HCT116 (cell line): Measurements from ENCODE around the gene GPR3. TPM values are rescaled to one million over a fixed set of nuclear protein-coding genes. Genes with fewer than 3 reads are reported as not detected.

Source experiments
- ATAC-seq: fragments of 200-7000 bp; cut with Tn5 transposase; 2 replicates; pipeline ENCODE4 v1.9.1; 2020; ENCODE audit warnings: mild to moderate bottlenecking, moderate library complexity
- BruUV-seq: library from RNA; stranded (reverse); fragments of 400-500 nt; replicated peaks from 2 replicates; lab custom pipeline; 2021; lab: Mats Ljungman, UMichigan
- CTCF ChIA-PET: fragments of 300-600 bp; sonication (Branson Sonifier 250); formaldehyde crosslinking; loops from one replicate; lab custom pipeline; 2021; ENCODE audit warnings: antibody characterized with exemption; lab: Charles Lee
- POLR2A ChIA-PET: fragments of 300-600, 350-600 bp; sonication (Branson Sonifier 250); formaldehyde crosslinking; loops from one replicate; lab custom pipeline; 2021; ENCODE audit warnings: antibody characterized with exemption; lab: Charles Lee
- RAD21 ChIA-PET, 2 experiments: fragments of 300-600 bp; sonication (Branson Sonifier 250); formaldehyde crosslinking; loops; one replicate each; lab custom pipeline; 2023; ENCODE audit warnings: low total read pairs in 2 of 2; ENCODE audit not compliant: uncharacterized antibody in 2 of 2, unreplicated experiment in 2 of 2, low non-redundant PET in 1 of 2; lab: Charles Lee
- DNase-seq: peaks from one replicate; pipeline ENCODE4 v3.0.0-alpha.2; 2010; ENCODE audit warnings: low read depth, low spot score
- H2AFZ ChIP-seq: fragments of 200-600 bp; shearing (Covaris generic), sonication (generic); 2 replicates; pipeline ENCODE4 v1.6.1; 2017; ENCODE audit warnings: low read depth, mixed run types, mixed read lengths, antibody characterized with exemption, low read length; ENCODE audit not compliant: poor library complexity, severe bottlenecking
- H3K27ac ChIP-seq: 2 replicates; pipeline ENCODE4 v1.5.1; 2012; ENCODE audit warnings: low read depth, low read length
- H3K27me3 ChIP-seq: fragments of 200-600 bp; sonication (generic); 2 replicates; pipeline ENCODE4 v1.6.1; 2016; ENCODE audit warnings: mixed run types, low read length, mixed read lengths; ENCODE audit not compliant: insufficient read depth
- H3K36me3 ChIP-seq, 2 experiments: fragments of 200-500 bp in 1 of 2; fragments of 200-600 bp in 1 of 2; sonication (Bioruptor generic) in 1 of 2; sonication (generic) in 1 of 2; 2 replicates each; pipeline versions ENCODE4 v1.5.1 to v1.6.1; 2014 to 2016; ENCODE audit warnings: low read length in 2 of 2, inconsistent platforms in 1 of 2, mixed read lengths in 1 of 2, mixed run types in 1 of 2; ENCODE audit not compliant: insufficient read depth in 2 of 2, control insufficient read depth in 1 of 2
- H3K4me1 ChIP-seq, 2 experiments: fragments of 200-600 bp in 1 of 2; sonication (generic) in 1 of 2; 2 replicates each; pipeline versions ENCODE4 v1.5.1 to v1.6.1; 2012 to 2017; ENCODE audit warnings: low read length in 2 of 2, inconsistent platforms in 1 of 2, mild to moderate bottlenecking in 1 of 2, mixed read lengths in 1 of 2, mixed run types in 1 of 2, moderate library complexity in 1 of 2; ENCODE audit not compliant: insufficient read depth in 2 of 2, control insufficient read depth in 1 of 2
- H3K4me2 ChIP-seq: fragments of 200-600 bp; sonication (generic); 2 replicates; pipeline ENCODE4 v1.6.1; 2017; ENCODE audit warnings: mixed run types, low read length, mixed read lengths
- H3K4me3 ChIP-seq, 2 experiments: fragments of 200-600 bp in 1 of 2; sonication (generic) in 1 of 2; replicated peaks in 1 of 2; 2 replicates each; pipeline ENCODE4 v1.5.1; 2011 to 2016; ENCODE audit warnings: low read length in 2 of 2, control low read depth in 1 of 2, low read depth in 1 of 2, mild to moderate bottlenecking in 1 of 2, mixed read lengths in 1 of 2, mixed run types in 1 of 2
- H3K79me2 ChIP-seq: fragments of 200-600 bp; sonication (generic); 2 replicates; pipeline ENCODE4 v1.6.1; 2017; ENCODE audit warnings: mild to moderate bottlenecking, mixed run types, low read length, moderate library complexity, mixed read lengths; ENCODE audit not compliant: insufficient read depth
- H3K9ac ChIP-seq: fragments of 200-600 bp; sonication (generic); 2 replicates; pipeline ENCODE4 v1.6.1; 2016; ENCODE audit warnings: low read length, mixed read lengths
- H3K9me2 ChIP-seq: fragments of 200-600 bp; sonication (generic), shearing (Covaris generic); 2 replicates; pipeline ENCODE4 v1.6.1; 2017; ENCODE audit warnings: mixed run types, mild to moderate bottlenecking, moderate library complexity; ENCODE audit not compliant: insufficient read depth
- H3K9me3 ChIP-seq, 2 experiments: fragments of 200-500 bp in 1 of 2; fragments of 200-600 bp in 1 of 2; sonication (Bioruptor generic) in 1 of 2; sonication (generic) in 1 of 2; 2 replicates each; pipeline ENCODE4 v1.6.1; 2014 to 2017; ENCODE audit warnings: low read length in 2 of 2, mixed read lengths in 2 of 2, inconsistent platforms in 1 of 2, low read depth in 1 of 2, mild to moderate bottlenecking in 1 of 2, mixed run types in 1 of 2, moderate library complexity in 1 of 2; ENCODE audit not compliant: control insufficient read depth in 1 of 2, insufficient read depth in 1 of 2
- H4K20me1 ChIP-seq: fragments of 200-600 bp; sonication (generic), shearing (Covaris generic); 2 replicates; pipeline ENCODE4 v1.6.1; 2017; ENCODE audit warnings: mixed run types, mild to moderate bottlenecking, moderate library complexity; ENCODE audit not compliant: insufficient read depth
- ATF3 ChIP-seq: IDR thresholded peaks from 2 replicates; pipeline ENCODE4 v1.6.1; 2012
- CBX3 ChIP-seq: IDR thresholded peaks from 2 replicates; pipeline ENCODE4 v1.6.1; 2012; ENCODE audit warnings: low read depth
- CTCF ChIP-seq, 3 experiments: fragments of 200-600 bp in 1 of 3; sonication (generic) in 1 of 3; IDR thresholded peaks in 2 of 3; conservative IDR thresholded peaks in 1 of 3; 2 replicates each; pipeline ENCODE4 v1.5.1; 2012 to 2017; ENCODE audit warnings: low read depth in 2 of 3, low read length in 2 of 3, antibody characterized with exemption in 1 of 3, borderline replicate concordance in 1 of 3, control low read depth in 1 of 3, mild to moderate bottlenecking in 1 of 3, mixed read lengths in 1 of 3, mixed run types in 1 of 3, moderate library complexity in 1 of 3; ENCODE audit not compliant: insufficient read depth in 1 of 3
- EGR1 ChIP-seq: IDR thresholded peaks from 2 replicates; pipeline ENCODE4 v1.6.1; 2012; ENCODE audit warnings: low read depth
- ELF1 ChIP-seq: IDR thresholded peaks from 2 replicates; pipeline ENCODE4 v1.6.1; 2012; ENCODE audit warnings: low read depth, borderline replicate concordance
- EZH2phosphoT487 ChIP-seq: fragments of 200-600 bp; IDR thresholded peaks from 2 replicates; pipeline ENCODE4 v1.6.1; 2018; ENCODE audit warnings: antibody characterized with exemption, borderline replicate concordance
- FOSL1 ChIP-seq: IDR thresholded peaks from 2 replicates; pipeline ENCODE4 v1.6.1; 2012; ENCODE audit warnings: low read depth
- JUND ChIP-seq: IDR thresholded peaks from 2 replicates; pipeline ENCODE4 v1.6.1; 2012
- MAX ChIP-seq: IDR thresholded peaks from 2 replicates; pipeline ENCODE4 v1.6.1; 2012
- POLR2A ChIP-seq: IDR thresholded peaks from 2 replicates; pipeline ENCODE4 v1.7.0; 2011; ENCODE audit warnings: borderline replicate concordance; ENCODE audit not compliant: insufficient read depth, insufficient read length; ENCODE audit errors: extremely low read depth
- RAD21 ChIP-seq: IDR thresholded peaks from 2 replicates; pipeline ENCODE4 v1.6.1; 2012; ENCODE audit warnings: low read depth, mild to moderate bottlenecking
- REST ChIP-seq: IDR thresholded peaks from 2 replicates; pipeline ENCODE4 v1.6.1; 2012; ENCODE audit warnings: low read depth
- SRF ChIP-seq: IDR thresholded peaks from 2 replicates; pipeline ENCODE4 v1.6.1; 2012; ENCODE audit warnings: low read depth
- YY1 ChIP-seq: IDR thresholded peaks from 2 replicates; pipeline ENCODE4 v1.6.1; 2011; ENCODE audit warnings: low read length, low read depth, moderate library complexity, mild to moderate bottlenecking; ENCODE audit not compliant: insufficient replicate concordance; ENCODE audit errors: extremely low read depth
- ZBTB33 ChIP-seq: IDR thresholded peaks from 2 replicates; pipeline ENCODE4 v1.6.1; 2011; ENCODE audit warnings: mild to moderate bottlenecking, low read length, moderate library complexity; ENCODE audit not compliant: insufficient replicate concordance; ENCODE audit errors: extremely low read depth
- ZNF274 ChIP-seq: fragments of 200-500 bp; sonication (Bioruptor generic); IDR thresholded peaks from 2 replicates; pipeline ENCODE4 v1.6.1; 2014; ENCODE audit warnings: mild to moderate bottlenecking, low read depth, low read length, inconsistent platforms
- intact Hi-C: fragments of 100-400 bp; cut with micrococcal nuclease; formaldehyde crosslinking; loops from 2 replicates; pipeline ENCODE4 v1.10.0; 2022
- total RNA-seq: library from RNA; stranded (reverse); gene quantifications from one replicate; pipeline ENCODE4 v1.2.1, GENCODE V29; 2021; ENCODE audit not compliant: unreplicated experiment

Gene GPR3
- total RNA-seq, 1 experiment from 2014 or later, result 2.8 TPM

- no peak for TF ChIP-seq MAX
- TF ChIP-seq ZNF274, result no peak
- no peak for TF ChIP-seq SRF
Observed at GRCh38 chr1:27414091-27414490, 21.7 kb downstream of the GPR3 start (continued).

GRCh38 chr1:27416387-27417111 lies 24.1 kb downstream of the GPR3 start:
- BruUV-seq, result no TSS peak
- ChIA-PET RAD21 (interaction anchor here (0.6 to 1.2 kb wide), 8 partner anchors 14 to 190 kb away, joined by 3 to 4 read pairs (median 3); no protein-coding TSS in a partner anchor), CTCF (interaction anchor here (0.7 to 2.1 kb wide), 12 partner anchors 11 to 246 kb away, joined by 3 to 16 read pairs (median 4); no protein-coding TSS in a partner anchor), POLR2A (no interaction called here)
- Histone ChIP-seq H3K9ac (no peak overlapping the region), H3K36me3 (peaks cover 53 to 56% of the 10 kb centered on the region in 2 experiments; a peak in 3 of 4 replicates), H3K79me2 (peaks cover 18% of the 10 kb centered on the region), H3K4me2 (no peak overlapping the region), H3K4me3 (no peak overlapping the region), H3K27me3 (no peaks in the 10 kb centered on the region), H3K27ac (no peak overlapping the region), H3K9me2 (no peaks in the 10 kb centered on the region), H4K20me1 (no peaks in the 10 kb centered on the region), H3K4me1 (no peaks in the 10 kb centered on the region), H3K9me3 (no peaks in the 10 kb centered on the region), H2AFZ (no peak overlapping the region)
- peak; percentile 90 for ATAC-seq
- intact Hi-C loops, result loop anchor here (1.0 to 5.0 kb wide), 2 partner anchors 190 to 246 kb away; no protein-coding TSS in a partner anchor
- DNase-seq, result peak; percentile 55
- TF ChIP-seq CBX3 (no peak), ATF3 (no peak), CTCF (IDR thresholded peaks at IDR 0.05 in 2 of 3, conservative IDR thresholded peaks at IDR 0.05 in 1 of 3; ENCODE audit: borderline replicate concordance in 1 of 3, insufficient read depth in 1 of 3, low read depth in 2 of 3, low read length in 2 of 3) (peak; percentile 52 to 84 (median 79); a peak in 5 of 6 replicates), RAD21 (peak; percentile 74), EGR1 (no peak), ZBTB33 (no peak), POLR2A (no peak), YY1 (peak; percentile 39), JUND (no peak), FOSL1 (no peak), SRF (no peak; the same call in 1 of the 2 replicates), REST (no peak), ELF1 (no peak), EZH2phosphoT487 (no peak)
